ENCODE results near the gene SLC25A12.

The SLC25A12 gene

GRCh38 chr2:171883275-171883893 is 10.7 kb downstream of the SLC25A12 start:
- DNase-seq = no peak

- no peak for DNase-seq
Measured at GRCh38 chr2:171882089-171882769, 11.8 kb downstream of the SLC25A12 start.

GRCh38 chr2:171880774-171881173 is 13.3 kb downstream of the SLC25A12 start:
- DNase-seq = no peak

GRCh38 chr2:171879865-171880264 is 14.2 kb downstream of the SLC25A12 start:
- no peak for DNase-seq

- no peak for DNase-seq
Measured at GRCh38 chr2:171878481-171878993, 15.5 kb downstream of the SLC25A12 start.

DNA sequence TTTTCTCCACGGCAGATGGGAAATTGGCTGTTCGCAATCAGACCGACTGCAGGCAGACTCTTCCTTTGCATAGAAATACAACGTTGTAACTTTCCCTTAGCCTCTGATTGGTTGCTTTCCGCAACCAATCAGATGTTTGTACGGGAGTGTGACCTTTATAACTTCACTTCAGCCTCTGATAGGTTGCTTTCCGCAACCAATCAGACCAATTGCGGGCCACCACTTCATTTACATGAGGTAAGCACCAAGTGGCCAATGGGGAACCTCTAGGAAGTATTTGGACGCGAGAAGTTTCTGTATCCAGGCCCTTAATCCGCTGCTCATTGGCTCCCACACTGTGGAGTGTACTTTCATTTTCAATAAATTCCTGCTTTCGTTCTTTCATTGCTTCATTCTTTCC is 19.1 kb downstream of the SLC25A12 start:
- no peak for DNase-seq

DNA sequence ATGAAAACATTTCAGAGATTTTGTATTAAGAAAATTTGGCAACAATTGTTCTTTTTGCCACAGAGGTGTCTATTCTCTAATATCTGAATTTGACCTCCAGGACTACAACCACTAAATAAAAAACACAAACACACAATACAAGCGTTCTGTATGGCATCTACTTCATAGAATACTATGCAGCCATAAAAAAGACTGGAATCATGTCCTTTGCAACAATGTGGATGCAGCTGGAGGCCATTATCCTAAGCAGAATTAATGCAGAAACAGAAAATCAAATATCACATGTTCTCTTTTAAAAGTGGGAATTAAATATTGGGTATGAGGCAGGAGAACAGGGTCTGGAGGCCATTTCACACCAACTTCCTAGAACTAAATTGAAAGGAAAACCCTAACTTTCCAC is 19.5 kb downstream of the SLC25A12 start:
- DNase-seq = no peak

DNA sequence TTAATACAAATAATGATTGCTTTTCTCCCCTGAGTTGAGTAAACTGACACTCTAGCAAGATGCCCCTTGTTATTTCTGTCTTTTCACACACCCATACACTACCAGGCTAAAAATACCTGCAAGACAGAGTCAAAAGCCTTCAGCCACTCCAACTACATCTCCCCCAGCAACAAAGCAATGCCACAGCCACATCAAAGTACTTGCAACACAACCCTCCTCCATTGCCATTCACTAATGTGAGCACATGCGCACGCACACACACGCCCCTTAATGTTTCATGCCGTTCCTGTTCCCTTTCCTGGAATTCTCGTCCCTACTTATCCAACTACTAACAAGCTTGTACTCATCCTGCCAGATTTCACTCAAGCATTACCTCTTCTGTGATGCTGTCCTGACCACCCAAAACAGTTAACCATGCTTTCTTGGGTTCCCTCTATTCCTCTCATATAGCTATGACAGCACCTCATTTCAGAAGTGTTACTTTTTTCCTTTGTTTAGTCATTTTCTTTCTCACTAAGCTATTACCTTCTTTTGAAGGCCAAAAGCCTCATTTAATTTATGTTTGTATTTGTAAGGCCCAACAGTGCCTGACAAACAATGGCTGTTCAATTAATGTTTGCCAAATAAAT is 29.6 kb downstream of the SLC25A12 start:
- no peak for DNase-seq

DNA sequence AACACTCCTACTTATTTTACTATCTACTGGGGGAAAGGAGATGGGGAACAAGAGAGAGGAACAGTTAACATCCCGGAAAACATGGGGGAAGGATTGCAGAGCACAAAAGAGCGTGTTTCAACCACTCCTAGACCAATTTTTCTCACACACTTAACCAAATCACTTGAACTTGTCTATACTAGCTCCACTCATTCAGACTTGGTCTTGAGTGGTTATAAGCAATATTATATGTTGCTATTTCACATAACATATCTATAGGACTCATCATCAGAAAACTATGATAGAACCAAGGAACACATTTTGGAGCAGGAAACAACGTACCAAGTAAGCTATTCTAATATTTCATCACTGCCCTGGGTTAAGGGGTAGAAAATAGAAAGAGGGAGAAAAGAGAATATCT is 31.5 kb downstream of the SLC25A12 start:
- DNase-seq = no peak

GRCh38 chr2:171858397-171858958 is 35.6 kb downstream of the SLC25A12 start:
- DNase-seq = no peak

DNA sequence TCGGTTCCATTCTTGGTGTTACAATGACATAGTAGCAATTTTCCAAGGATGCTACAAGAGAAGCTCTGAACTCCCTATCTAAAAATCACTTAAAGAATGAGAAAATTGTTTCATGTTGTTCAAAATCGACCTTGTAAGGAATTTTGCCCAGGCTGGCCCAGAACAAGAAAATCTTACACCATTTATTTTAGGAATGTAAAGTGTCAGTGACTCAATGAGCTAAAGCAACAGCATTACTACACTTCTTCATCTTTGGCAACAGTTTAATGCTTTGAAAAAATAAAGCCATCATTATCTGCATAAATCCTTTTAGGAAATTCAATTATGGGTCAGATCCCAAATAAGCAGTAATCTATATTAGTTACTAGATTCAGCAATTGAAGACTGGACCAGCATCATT is 38.6 kb downstream of the SLC25A12 start:
- DNase-seq = no peak

DNA sequence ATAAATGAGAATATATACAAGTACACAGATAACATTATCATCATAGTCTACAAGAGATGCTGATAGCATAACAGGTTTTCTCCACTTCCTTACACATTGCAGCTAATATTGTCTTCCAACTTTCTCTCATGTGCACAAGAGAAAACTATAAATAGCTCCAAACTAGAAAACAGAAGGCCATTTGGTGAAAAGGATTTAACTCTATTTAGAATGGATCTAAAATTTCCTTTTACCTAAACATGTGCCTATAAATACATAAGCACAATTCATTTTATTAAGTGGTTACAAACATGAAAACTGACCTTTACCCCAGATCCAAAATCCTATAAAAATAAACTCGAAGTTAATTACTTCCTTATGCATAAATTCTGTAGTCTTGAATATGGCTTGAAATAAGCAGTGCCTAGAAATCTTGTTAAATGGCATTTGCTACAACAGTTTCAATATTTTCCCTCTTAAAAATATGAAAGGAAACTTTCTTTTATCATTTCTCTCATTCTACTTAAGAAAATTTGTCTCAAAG is 41.6 kb downstream of the SLC25A12 start:
- DNase-seq = no peak

- no peak for DNase-seq
Measured at GRCh38 chr2:171847627-171848026, 46.4 kb downstream of the SLC25A12 start.

GRCh38 chr2:171846894-171847293 is 47.1 kb downstream of the SLC25A12 start:
- DNase-seq = no peak

GRCh38 chr2:171841996-171842395 is 52.0 kb downstream of the SLC25A12 start:
- DNase-seq = no peak

DNA sequence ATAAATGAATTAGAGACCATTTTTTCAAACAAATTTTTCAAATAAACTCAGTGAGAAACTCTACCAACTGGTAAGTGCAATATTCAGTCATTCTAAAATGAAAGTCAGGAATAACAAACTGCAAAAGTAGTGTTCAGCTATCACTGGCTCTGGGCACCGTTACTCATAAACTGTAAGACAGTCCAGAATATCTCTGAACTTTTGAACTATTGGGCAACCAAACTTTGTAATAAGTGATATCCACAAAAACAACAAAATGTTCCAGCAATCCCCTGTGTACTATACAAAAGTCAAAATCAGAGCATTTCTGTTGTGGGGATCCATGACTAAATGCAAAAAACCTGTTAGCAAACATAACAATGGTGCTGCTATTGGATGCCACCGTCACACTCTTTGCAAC is 56.3 kb downstream of the SLC25A12 start:
- DNase-seq = no peak

- DNase-seq = no peak
Measured at GRCh38 chr2:171836146-171836910, 57.7 kb downstream of the SLC25A12 start.

DNA sequence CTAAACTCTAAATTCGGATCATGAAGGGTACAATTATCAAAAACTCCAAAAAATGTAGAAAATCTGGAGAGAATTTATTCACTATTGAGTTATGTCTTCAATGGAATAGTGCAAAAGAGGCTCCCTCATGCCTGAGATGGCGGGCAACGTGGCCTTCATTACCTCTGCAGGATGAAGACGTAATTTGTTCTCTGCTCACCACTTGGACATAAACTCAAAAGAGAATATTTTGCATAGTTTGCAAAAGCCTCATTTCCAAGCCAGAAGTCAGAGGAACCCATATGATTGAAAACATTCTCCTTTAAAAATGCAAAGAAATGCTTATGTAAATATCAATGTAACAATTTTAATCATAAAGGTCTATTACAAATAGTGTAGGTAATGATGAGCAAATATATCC is 58.7 kb downstream of the SLC25A12 start:
- no peak for DNase-seq

- DNase-seq = no peak
Measured at GRCh38 chr2:171834286-171834685, 59.8 kb downstream of the SLC25A12 start.

DNA sequence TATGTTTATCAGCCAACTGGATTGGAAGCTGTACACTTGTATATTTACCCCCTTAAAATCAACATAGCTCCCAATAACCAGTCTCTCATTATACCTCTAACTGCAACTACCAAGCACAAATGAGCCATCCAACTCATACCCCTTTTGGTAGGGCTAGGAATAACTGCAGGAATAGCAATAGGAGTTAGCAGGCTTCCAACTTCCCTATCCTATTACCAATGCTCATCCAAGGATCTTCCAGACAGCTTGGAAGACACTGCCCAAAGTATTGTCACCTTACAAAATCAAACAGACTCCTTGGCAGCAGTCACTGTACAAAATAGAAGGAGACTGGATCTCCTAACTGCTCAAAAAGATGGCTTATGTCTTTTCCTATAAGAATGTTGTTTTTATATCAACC is 61.6 kb downstream of the SLC25A12 start:
- DNase-seq = no peak

- no peak for DNase-seq
Measured at GRCh38 chr2:171830039-171830438, 64.0 kb downstream of the SLC25A12 start.

DNA sequence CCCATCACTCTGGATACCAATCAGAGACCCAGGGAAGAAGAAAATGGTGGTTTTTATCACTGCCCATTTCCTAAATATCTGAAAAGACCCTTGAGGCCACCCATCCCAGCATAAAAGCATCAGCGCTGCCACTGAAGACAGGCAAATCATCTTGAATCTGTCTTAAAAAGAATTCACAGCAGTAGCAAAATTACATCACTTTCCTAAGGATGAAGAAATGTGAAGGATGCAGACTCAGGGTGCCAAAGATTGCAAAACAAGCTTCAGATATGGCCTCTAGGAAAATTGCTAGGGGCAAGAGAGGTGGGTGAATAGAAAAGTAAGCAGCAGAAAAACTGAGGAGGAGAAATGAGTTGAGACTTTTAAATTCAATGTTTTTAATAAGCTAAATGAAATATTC is 70.0 kb downstream of the SLC25A12 start:
- no peak for DNase-seq

Measured in RPMI8226 (cell line).